GM21619 (cell line): Measurements from ENCODE around the gene FAHD1.
"Not testable (repeated sequence)": the region's sequence is repeated elsewhere in the genome, so short reads cannot be mapped to it uniquely, and the experiment has no call there.

ENCODE experiments used
- ATAC-seq: cut with Tn5 transposase; IDR thresholded peaks from one replicate; pipeline ENCODE4 v1.9.1; 2021; ENCODE audit not compliant: unreplicated experiment

FAHD1 gene

GRCh38 chr16:1788708-1789100 lies 38.3 kb upstream of the FAHD1 start:
- ATAC-seq, result no peak

DNA sequence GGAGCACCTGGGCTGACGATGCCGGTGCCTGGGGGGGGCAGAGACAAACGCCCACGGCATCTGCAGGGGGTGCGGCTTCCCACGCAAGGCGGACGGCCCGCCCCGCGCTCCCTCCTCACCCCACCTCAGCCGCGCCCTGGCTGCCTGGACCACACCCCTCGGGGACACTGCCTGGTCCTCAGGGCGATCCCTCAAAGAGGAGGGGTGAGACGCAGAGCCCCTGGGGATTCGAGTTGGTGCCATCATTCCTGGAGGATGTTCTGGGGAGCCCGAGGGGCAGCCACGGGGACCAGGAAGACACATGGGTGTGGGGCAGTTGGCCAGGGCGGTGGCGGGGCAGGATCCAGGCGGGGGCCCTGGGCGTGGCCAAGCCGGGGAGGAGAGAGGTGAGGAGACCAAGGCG lies 37.4 kb upstream of the FAHD1 start:
- ATAC-seq, result no peak

GRCh38 chr16:1790261-1790610 lies 36.8 kb upstream of the FAHD1 start:
- no peak for ATAC-seq

DNA sequence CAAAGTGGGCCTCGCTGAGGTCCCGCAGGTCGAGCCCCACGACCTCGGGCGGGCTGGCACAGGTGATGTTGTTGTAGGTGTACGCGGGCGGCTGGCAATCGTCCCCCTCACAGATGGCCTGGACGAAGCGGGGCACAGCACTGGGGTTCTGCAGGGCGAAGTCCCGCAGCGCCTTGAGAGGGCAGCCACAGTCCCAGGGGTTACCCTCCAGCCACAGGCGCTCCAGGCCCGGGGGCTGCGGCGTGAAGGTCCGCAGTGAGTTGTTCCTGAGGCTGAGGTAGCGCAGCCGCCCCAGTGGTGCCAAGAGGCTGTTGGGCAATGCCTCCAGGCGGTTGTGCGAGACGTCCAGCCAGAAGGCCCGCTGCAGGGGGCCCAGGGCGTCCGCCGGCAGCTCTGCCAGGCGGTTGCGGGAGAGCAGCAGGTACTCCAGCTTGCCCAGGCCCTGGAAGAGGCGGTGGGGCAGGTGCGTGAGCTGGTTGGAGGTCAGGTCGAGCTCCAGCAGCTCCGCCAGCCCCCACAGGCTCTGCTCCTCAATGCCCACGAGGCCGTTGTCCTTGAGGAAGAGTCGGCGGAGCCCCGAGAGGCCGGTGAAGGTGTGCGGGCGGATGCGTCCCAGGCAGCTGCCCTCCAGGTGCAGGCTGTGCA lies 36.3 kb upstream of the FAHD1 start:
- no peak for ATAC-seq

GRCh38 chr16:1791256-1791942 lies 35.6 kb upstream of the FAHD1 start:
- ATAC-seq, result no peak

DNA sequence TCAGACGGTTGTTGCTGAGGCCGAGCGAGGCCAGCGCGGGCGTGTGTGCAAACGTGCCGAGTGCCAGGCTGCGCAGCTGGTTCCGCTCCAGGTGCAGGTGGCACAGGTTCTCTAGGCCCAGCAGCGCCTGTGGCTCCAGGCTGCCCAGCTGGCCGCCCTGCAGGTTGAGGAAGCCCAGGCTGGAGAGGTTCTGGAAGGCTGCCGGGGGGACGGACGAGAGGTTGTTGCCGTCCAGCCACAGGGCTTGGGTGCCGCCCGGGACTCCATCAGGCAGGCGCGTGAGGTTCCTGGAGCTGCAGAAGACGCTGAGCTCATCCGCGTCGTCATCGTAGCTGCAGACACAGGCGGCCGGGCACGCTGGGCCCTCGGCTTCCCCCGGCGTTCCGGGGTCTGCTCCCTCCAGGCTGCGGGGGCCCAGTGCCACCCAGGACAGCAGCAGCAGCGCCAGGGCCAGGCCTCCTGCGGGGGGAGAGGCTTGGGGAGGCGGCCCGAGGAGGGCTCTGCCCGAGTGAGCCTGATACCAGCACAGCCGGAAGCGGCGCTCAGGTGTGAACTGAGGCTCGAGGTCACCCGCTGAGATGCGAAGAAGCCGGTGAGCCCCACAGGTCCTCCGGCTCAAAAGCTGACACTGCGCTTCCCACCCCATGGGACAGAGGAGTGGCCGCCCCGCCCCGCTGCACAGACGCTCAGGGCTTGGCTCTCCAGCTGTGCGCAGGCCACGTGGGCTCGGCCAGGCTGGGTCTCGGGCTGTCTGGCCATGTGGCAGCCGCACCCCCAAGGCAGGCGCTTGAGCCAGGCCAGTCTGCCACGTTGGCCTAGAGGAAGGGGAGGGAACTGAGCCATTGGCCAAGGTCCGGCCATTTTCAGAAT lies 34.8 kb upstream of the FAHD1 start:
- ATAC-seq, result no peak

DNA sequence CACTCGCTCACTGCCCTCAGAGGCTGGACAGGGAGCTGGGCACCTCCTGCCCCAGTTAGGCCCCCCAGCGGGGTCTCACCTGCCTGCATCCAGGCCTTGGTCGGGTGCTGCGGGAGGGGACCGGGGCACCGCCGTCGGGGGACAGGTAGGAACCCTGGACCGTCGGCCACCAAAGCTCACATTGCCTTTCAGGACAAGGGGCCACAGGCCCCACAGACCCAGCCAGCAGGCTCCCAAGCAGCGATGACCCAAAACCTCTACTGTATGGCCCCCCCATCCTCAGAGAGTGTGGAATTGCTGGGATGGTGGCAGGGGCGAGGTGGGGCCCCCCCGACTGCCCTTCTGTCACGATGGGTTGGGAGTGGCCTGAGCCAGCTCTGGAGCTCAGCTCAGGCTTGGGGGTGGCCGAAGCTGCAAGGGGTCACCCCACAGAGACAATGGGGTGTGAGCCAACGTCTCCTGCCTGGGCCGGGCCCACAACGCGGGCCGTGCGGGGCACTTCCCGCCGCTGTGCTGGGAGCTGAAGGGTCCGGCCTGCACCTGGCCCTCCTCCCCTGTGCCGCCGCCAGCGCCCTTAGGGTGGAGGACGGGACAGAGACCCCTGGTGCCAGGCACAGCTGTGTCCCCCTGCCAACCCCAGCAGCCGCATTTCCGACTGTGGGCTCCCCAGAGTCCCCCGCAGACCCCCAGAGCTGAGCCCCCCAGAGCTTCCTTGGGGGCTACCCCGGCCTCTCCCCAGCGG lies 34.0 kb upstream of the FAHD1 start:
- ATAC-seq, result no peak

GRCh38 chr16:1793578-1794220 lies 33.3 kb upstream of the FAHD1 start, which contains the start of gene IGFALS:
IGFALS (minus strand) TSS chr16:1793705; CDS start chr16:1793652, 53 bp downstream.
- no peak for ATAC-seq

GRCh38 chr16:1794221-1794871 lies 32.7 kb upstream of the FAHD1 start:
- ATAC-seq, result no peak

DNA sequence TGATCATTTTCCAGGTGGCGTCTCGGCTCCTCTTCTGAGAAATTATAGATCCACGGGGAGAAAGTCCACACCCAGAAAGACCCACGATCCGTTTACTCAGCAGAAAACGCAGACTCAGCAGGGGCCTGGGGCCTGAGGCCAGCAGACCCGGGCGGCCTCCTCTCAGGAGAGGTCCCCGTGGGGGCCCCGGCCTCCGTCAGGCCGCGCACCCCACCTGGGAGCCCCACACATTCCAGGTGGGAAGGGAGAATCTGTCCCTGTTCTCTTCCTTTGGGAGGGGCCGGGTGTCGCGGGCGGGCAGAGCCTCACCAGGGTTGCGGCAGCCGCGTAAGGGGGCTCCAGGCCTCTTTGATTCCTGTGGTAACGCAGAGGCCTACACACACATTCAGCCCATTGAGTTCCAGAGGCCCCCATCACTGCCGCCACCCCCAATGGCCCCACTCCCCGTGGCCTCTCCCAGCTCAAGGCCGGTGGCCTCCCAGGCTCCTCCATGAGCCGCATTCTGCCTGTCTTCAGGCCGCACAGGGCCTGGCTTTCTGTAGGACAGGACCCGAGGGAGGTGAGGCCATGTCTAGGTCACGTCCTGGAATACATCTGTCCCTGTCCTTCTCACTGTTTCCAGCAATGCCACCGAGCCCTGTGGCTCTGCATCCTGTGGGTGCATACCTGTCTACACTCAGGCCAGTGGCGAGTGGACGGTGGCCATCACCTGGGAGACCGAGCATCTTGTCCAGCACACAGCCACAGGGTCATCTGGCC lies 31.9 kb upstream of the FAHD1 start:
- no peak for ATAC-seq

- not testable (repeated sequence) for ATAC-seq
These were observed 27.7 kb upstream of the FAHD1 start for GRCh38 chr16:1799263-1799662.

- no peak for ATAC-seq
These were observed 26.3 kb upstream of the FAHD1 start for GRCh38 chr16:1800701-1801100.

DNA sequence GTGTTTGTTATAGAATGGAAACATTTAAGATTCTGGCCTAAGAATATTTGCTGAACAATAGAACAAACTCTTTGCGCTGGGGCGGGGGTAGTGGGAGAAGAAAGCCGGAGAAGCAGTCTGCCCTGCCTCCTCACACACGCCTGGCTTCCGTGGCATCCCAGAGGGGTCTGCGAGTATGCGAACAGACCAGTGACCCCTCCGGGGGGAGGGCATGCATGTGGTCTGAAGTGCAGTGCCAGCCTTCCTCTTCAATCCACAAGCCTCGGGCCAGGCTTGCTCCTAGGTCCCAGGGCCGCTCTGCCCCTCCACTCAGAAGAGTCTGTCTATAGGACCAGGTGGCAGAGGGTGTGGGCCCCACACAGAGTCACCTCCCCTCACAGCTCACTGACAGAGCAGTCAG lies 19.4 kb upstream of the FAHD1 start:
- ATAC-seq, result no peak

GRCh38 chr16:1808691-1809090 lies 18.3 kb upstream of the FAHD1 start:
- no peak for ATAC-seq

GRCh38 chr16:1809281-1809801 lies 17.7 kb upstream of the FAHD1 start:
- ATAC-seq, result no peak

- ATAC-seq, result no peak
These were observed 16.9 kb upstream of the FAHD1 start for GRCh38 chr16:1810106-1810505.

- no peak for ATAC-seq
These were observed 16.5 kb upstream of the FAHD1 start for GRCh38 chr16:1810536-1810935.

DNA sequence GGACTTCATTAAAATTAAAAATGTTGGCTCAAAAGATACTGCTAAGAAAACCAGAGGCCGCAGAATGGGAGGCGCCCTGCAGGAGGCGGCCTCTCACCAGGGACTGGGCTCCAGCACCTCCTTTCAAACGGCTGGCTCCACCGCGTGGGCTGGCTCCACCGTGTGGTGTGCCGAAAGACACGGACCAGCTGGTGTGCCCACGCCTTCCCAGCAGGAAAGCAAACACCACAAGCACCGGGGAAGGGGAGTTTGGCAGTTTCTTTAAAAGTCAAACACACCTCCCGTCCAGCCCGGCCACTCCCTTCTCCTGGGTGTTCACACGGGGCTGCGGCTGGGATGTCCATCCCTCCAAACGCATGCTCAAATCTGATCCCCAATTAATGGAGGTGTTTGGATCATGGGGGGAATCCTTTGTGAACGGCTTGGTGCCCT lies 14.3 kb upstream of the FAHD1 start:
- ATAC-seq, result no peak

- no peak for ATAC-seq
These were observed 11.5 kb upstream of the FAHD1 start for GRCh38 chr16:1815461-1815860.
